Measurements from ENCODE around the gene METTL5. TPM values are rescaled to one million over a fixed set of nuclear protein-coding genes. Genes with fewer than 3 reads are reported as not detected.
"Not testable (repeated sequence)": the region's sequence is repeated elsewhere in the genome, so short reads cannot be mapped to it uniquely, and the experiment has no call there.

Gene METTL5
- total RNA-seq, 1 experiment from 2014 or later = 63.1 TPM

DNA sequence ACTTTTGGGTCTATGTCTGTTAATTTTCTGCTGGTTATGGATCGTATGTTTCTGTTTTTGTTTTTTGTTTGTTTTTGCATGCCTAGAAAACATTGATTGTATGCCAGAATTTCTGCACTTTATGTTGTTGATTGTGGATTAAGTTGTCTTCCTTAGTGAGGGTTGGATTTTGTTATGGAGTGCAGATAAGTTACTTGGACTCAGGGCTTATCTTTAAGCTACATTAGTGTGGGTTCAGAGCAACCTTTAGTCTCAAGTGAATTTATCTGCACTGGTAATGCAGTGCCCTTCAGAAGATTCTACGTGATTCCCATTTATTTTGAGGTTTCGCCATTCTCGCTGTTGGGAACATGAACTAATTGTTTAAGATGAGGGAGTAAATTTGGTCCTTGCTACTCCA is 35.4 kb upstream of the METTL5 start:
- intact Hi-C loops (cut with micrococcal nuclease; ENCODE audit: unreplicated experiment) = no loop called here
- BruUV-seq (replicated peaks) = no TSS peak
- TF ChIP-seq, protein P1, sequence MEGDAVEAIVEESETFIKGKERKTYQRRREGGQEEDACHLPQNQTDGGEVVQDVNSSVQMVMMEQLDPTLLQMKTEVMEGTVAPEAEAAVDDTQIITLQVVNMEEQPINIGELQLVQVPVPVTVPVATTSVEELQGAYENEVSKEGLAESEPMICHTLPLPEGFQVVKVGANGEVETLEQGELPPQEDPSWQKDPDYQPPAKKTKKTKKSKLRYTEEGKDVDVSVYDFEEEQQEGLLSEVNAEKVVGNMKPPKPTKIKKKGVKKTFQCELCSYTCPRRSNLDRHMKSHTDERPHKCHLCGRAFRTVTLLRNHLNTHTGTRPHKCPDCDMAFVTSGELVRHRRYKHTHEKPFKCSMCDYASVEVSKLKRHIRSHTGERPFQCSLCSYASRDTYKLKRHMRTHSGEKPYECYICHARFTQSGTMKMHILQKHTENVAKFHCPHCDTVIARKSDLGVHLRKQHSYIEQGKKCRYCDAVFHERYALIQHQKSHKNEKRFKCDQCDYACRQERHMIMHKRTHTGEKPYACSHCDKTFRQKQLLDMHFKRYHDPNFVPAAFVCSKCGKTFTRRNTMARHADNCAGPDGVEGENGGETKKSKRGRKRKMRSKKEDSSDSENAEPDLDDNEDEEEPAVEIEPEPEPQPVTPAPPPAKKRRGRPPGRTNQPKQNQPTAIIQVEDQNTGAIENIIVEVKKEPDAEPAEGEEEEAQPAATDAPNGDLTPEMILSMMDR (IDR thresholded peaks at IDR 0.05; ENCODE audit: unreplicated experiment) = no peak
- no peak for DNase-seq
- CTCF ChIA-PET = no interaction called here
- Mint-ChIP-seq H3K36me3 (ENCODE audit: insufficient read depth, unreplicated experiment) (no peaks in the 10 kb centered on the region), H3K9me3 (ENCODE audit: low read depth, unreplicated experiment) (no peaks in the 10 kb centered on the region), H3K27ac (ENCODE audit: unreplicated experiment) (no peak overlapping the region), H3K4me1 (ENCODE audit: low read depth, unreplicated experiment) (no peaks in the 10 kb centered on the region), H3K27me3 (ENCODE audit: unreplicated experiment) (no peaks in the 10 kb centered on the region), H3K4me3 (ENCODE audit: low read depth, unreplicated experiment) (no peak overlapping the region)

DNA sequence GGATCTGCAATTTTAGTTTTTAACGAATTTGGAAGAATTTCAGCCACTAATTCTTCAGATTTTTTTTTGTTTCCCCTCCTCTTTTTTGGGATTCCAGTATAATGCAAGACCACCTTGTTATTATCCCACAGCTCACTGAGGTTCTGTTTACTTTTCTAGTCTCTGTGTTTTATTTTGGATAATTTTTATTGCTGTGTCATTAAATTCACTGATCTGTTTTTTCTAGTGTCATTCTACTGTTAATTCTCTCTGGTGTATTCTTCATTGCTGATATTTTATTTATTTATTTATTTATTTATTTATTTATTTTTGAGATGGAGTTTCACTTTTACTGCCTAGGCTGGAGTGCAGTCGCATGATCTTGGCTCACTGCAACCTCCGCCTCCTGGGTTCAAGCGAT is 34.7 kb upstream of the METTL5 start:
- Mint-ChIP-seq H3K9me3 (ENCODE audit: low read depth, unreplicated experiment) (no peaks in the 10 kb centered on the region), H3K27me3 (ENCODE audit: unreplicated experiment) (no peaks in the 10 kb centered on the region), H3K27ac (ENCODE audit: unreplicated experiment) (no peak overlapping the region), H3K36me3 (ENCODE audit: insufficient read depth, unreplicated experiment) (no peaks in the 10 kb centered on the region), H3K4me1 (ENCODE audit: low read depth, unreplicated experiment) (no peaks in the 10 kb centered on the region), H3K4me3 (ENCODE audit: low read depth, unreplicated experiment) (no peak overlapping the region)
- BruUV-seq (replicated peaks) = no TSS peak
- intact Hi-C loops (cut with micrococcal nuclease; ENCODE audit: unreplicated experiment) = no loop called here
- TF ChIP-seq, protein P1 (IDR thresholded peaks at IDR 0.05; ENCODE audit: unreplicated experiment) = no peak
- CTCF ChIA-PET = no interaction called here
- DNase-seq = no peak

DNA sequence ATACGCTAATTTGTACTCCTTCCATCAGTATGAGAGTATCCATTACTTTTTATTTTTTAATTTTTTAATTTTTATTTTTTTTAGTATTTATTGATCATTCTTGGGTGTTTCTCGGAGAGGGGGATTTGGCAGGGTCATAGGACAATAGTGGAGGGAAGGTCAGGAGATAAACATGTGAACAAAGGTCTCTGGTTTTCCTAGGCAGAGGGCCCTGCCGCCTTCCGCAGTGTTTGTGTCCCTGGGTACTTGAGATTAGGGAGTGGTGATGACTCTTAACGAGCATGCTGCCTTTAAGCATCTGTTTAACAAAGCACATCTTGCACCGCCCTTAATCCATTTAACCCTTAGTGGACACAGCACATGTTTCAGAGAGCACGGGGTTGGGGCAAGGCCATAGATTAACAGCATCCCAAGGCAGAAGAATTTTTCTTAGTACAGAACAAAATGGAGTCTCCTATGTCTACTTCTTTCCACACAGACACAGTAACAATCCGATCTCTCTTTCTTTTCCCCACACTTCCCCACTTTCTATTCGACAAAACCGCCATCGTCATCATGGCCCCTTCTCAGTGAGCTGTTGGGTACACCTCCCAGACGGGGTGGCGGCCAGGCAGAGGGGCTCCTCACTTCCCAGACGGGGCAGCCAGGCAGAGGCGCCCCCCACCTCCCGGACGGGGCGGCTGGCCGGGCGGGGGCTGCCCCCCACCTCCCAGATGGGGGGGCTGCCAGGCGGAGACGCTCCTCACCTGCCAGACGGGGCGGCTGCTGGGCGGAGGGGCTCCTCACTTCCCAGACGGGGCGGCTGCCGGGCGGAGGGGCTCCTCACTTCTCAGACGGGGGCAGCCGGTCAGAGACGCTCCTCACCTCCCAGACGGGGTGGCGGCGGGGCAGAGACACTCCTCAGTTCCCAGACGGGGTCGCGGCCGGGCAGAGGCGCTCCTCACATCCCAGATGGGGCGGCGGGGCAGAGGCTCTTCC is 30.9 kb upstream of the METTL5 start:
- BruUV-seq (replicated peaks); intact Hi-C loops (cut with micrococcal nuclease; ENCODE audit: unreplicated experiment); H3K27me3 Mint-ChIP-seq (ENCODE audit: unreplicated experiment); H3K36me3 Mint-ChIP-seq (ENCODE audit: insufficient read depth, unreplicated experiment); H3K27ac Mint-ChIP-seq (ENCODE audit: unreplicated experiment); H3K9me3 Mint-ChIP-seq (ENCODE audit: low read depth, unreplicated experiment); CTCF ChIA-PET; H3K4me1 Mint-ChIP-seq (ENCODE audit: low read depth, unreplicated experiment); H3K4me3 Mint-ChIP-seq (ENCODE audit: low read depth, unreplicated experiment); DNase-seq: not testable (repeated sequence)

DNA sequence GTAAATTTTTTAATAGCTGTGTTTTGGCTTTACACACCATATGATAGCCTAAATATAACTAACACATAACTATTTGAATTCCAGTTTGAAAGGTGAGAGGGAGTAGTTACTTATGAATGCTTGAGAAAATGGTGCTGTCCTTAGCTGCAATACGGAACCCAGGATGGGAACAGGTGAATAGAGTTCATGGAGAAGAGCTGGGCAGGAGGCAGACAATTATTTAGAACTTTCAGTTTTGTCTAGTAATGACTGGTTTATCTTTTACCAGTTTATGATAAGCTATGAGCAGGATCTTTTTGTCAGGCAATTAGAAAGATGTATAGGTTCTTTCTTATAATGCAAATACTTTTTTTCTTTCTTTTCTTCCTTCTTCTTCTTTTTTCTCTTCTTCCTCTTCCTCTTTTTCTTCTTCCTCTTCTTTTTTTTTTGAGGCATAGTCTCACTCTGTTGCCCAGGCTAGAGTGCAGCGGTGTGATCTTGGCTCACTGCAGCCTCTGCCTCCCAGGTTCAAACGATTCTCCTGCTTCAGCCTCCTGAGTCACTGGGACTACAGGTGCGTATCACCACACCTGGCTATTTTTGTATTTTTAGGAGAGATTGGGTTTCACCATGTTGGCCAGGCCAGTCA is 28.4 kb upstream of the METTL5 start:
- BruUV-seq (replicated peaks) = no TSS peak
- CTCF ChIA-PET = interaction anchor here (0.7 kb wide), 1 partner anchor 401 kb away, joined by 4 read pairs; no protein-coding TSS in a partner anchor

More for the DNA sequence above, 28.4 kb upstream of the METTL5 start:
- intact Hi-C loops (cut with micrococcal nuclease; ENCODE audit: unreplicated experiment) = no loop called here
- Mint-ChIP-seq H3K27ac (ENCODE audit: unreplicated experiment) (no peak overlapping the region), H3K36me3 (ENCODE audit: insufficient read depth, unreplicated experiment) (no peaks in the 10 kb centered on the region), H3K27me3 (ENCODE audit: unreplicated experiment) (no peaks in the 10 kb centered on the region), H3K4me1 (ENCODE audit: low read depth, unreplicated experiment) (no peaks in the 10 kb centered on the region), H3K9me3 (ENCODE audit: low read depth, unreplicated experiment) (no peaks in the 10 kb centered on the region), H3K4me3 (ENCODE audit: low read depth, unreplicated experiment) (no peak overlapping the region)
- TF ChIP-seq, protein P1 (IDR thresholded peaks at IDR 0.05; ENCODE audit: unreplicated experiment) = no peak
- DNase-seq = no peak
